ENCODE data around the gene SUMO2. TPM values are rescaled to one million over a fixed set of nuclear protein-coding genes. Genes with fewer than 3 reads are reported as not detected.
A peak's percentile ranks its signal among the peaks of the same experiment; 100 is the strongest.
"Not testable (repeated sequence)": the region's sequence is repeated elsewhere in the genome, so short reads cannot be mapped to it uniquely, and the experiment has no call there.

SUMO2 gene
- total RNA-seq, 4 donors from 2014 or later: 52.0 to 73.9 (median 70.8) TPM

DNA sequence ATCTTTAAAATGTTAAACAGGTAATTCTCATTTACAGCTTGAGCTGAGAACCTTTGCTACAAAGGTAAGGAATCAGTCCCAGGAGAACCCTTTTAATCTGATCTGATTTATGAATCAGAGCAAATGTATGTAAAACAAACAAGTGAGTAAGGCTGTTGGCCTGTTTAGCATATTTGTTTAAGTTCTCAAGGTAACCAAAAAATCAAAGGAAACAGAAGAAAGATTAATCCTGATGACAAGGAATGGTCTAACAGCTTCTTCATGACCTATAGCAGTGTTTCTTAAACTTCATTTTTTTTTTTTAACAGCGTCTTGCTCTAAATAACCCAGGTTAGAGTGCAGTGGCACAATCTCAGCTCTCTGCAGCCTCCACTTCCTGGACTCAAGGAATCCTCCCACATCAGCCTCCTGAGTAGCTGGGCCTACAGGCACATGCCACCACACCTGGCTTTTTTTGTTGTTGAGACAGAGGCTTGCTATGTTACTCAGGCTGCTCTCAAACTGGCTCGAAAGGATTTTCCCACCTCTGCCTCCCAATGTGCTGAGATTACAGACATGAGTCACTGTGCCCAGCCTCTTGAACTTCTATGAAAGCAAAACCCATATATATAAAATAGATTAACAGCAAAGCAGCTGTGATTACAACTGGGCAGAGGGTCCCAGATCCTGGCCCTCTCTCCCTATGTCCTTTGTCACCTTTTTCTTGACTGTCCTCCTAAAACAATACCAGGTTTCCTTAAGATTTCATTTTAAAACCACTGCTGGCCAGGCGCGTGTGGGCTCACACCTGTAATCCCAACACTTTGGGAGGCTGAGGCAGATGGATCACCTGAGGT, 23.3 kb downstream of the SUMO2 start:
- WGBS: 89% methylated on average over 4 of the region's 4 CpGs
- DNase-seq (ENCODE audit: low spot score in 2 of 2): peak; percentile 16 to 24
- Histone ChIP-seq H3K4me3 (no peak overlapping the region), H3K27me3 (no peaks in the 10 kb centered on the region), H3K36me3 (peaks cover 7% of the 10 kb centered on the region), H3K9me3 (no peaks in the 10 kb centered on the region), H3K4me1 (peaks cover 9% of the 10 kb centered on the region), H3K27ac (no peak overlapping the region)
- no peak for TF ChIP-seq POLR2A (IDR thresholded peaks at IDR 0.05)
- TF ChIP-seq, protein P1, sequence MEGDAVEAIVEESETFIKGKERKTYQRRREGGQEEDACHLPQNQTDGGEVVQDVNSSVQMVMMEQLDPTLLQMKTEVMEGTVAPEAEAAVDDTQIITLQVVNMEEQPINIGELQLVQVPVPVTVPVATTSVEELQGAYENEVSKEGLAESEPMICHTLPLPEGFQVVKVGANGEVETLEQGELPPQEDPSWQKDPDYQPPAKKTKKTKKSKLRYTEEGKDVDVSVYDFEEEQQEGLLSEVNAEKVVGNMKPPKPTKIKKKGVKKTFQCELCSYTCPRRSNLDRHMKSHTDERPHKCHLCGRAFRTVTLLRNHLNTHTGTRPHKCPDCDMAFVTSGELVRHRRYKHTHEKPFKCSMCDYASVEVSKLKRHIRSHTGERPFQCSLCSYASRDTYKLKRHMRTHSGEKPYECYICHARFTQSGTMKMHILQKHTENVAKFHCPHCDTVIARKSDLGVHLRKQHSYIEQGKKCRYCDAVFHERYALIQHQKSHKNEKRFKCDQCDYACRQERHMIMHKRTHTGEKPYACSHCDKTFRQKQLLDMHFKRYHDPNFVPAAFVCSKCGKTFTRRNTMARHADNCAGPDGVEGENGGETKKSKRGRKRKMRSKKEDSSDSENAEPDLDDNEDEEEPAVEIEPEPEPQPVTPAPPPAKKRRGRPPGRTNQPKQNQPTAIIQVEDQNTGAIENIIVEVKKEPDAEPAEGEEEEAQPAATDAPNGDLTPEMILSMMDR (IDR thresholded peaks at IDR 0.05): no peak
- no peak for TF ChIP-seq EP300 (IDR thresholded peaks at IDR 0.05)
- no peak for TF ChIP-seq POLR2AphosphoS5 (IDR thresholded peaks at IDR 0.05)

DNA sequence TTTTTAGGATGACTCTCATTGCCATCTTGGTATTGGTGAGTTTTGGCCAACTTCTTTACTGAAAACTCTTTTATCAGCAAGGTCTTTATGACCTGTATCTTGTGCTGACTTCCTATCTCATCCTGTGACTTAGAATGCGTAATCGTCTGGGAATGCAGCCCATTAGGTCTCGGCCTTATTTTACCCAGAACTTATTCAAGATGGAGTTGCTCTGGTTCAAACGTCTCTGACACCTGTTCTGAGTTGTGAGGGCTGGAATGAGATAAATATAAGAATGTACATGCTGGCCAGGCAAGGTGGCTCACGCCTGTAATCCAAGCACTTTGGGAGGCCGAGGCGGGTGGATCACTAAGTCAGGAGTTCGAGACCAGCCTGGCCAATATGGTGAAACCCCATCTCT, 24.3 kb downstream of the SUMO2 start:
- peaks cover 13% of the 10 kb centered on the region for H3K4me1 ChIP-seq
- not testable (repeated sequence) for H3K27ac ChIP-seq, H3K36me3 ChIP-seq, H3K27me3 ChIP-seq, H3K4me3 ChIP-seq, H3K9me3 ChIP-seq
- 93% methylated on average over 8 of the region's 8 CpGs for WGBS
- peak in 1 of 2 donors; percentile 7 for DNase-seq (ENCODE audit: low spot score in 2 of 2)

DNA sequence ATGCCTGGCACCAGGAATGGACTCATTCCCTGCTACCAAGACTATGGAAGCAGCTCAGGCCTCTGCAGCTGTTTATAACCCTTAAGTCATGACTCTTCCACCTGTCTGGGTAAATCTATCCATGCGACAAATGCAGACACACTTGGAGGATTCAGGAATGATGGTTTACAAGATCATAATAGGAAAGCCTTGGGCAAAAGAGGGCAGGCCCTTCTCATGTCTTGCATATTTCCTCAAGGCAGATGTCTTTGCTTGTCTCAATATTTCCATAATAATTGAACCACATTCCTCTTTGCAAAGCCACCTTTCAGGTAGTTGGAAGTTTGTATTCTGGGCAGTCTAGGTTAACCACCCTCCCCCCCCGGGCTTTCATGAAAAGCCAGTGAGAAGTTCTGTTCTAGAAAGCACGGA, 27.6 kb downstream of the SUMO2 start:
- Histone ChIP-seq H3K27ac (no peak overlapping the region), H3K36me3 (no peaks in the 10 kb centered on the region), H3K9me3 (no peaks in the 10 kb centered on the region), H3K4me3 (no peak overlapping the region), H3K4me1 (peaks cover 23% of the 10 kb centered on the region), H3K27me3 (no peaks in the 10 kb centered on the region)
- 58% methylated on average over 3 of the region's 3 CpGs for WGBS
- TF ChIP-seq, protein P1 (IDR thresholded peaks at IDR 0.05): no peak
- TF ChIP-seq POLR2AphosphoS5 (IDR thresholded peaks at IDR 0.05): no peak
- no peak for TF ChIP-seq POLR2A (IDR thresholded peaks at IDR 0.05)
- peak in 1 of 2 donors; percentile 46 for DNase-seq (ENCODE audit: low spot score in 2 of 2)

DNA sequence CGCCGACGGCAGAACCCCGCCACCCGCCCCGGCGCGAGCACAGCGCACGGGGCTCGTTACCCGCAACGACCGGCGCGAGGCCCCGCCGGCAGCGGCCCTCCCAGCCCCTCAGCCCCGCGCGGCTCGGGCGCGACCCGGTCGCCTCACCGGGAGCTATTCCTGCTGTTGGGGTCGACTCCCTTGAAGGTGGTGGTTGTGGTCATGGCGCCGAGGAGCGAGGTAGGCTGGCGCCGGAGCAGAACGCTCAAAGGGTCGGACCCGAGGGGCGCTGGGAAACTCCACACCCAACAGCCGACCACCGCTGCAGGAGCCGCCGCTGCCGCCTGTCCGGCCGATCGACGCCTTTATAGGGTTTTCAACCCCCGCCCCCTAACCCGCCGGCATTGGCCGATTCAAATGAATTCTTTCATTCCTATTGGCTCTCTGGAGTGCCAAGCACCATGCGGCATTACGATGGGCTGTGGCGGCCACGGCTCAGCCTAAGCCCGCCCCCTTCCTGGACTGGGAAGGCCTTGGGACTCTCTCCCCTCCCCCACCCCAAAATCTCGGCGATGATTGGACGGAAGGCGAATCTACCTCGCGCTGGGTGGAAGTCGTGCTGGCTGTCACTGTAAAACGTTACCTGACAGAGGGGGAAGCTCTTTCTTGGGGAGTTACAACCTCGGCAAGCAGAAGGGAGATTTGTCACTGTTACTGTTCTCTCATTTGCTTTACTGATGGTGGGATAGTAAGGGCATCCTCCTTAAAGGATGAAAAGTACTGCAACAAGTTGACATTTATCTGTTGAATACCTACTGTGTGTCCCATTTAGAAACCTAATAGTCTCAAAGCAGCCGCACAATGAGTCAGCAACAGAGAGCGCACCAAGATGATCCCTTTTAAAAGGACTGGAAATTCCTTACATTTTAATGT, 28.3 kb downstream of the SUMO2 start, which contains the start of gene JPT1:
Gene JPT1 (minus strand): TSS at position 318 of the 912 bp plus-strand sequence. CDS start 115 bp downstream, at position 203.
- Histone ChIP-seq H3K36me3 (no peaks in the 10 kb centered on the region), H3K9me3 (no peaks in the 10 kb centered on the region), H3K4me1 (peaks cover 23% of the 10 kb centered on the region), H3K4me3 (peak within 1 kb of the TSS; percentile 98), H3K27ac (peak within 1 kb of the TSS; percentile 71), H3K27me3 (no peaks in the 10 kb centered on the region)
- peak; percentile 98 to 99 for DNase-seq (ENCODE audit: low spot score in 2 of 2)
- 1% methylated on average over 46 of the region's 67 CpGs for WGBS
- TF ChIP-seq POLR2AphosphoS5 (IDR thresholded peaks at IDR 0.05) (peak; percentile 44 to 82 (median 62)), POLR2A (IDR thresholded peaks at IDR 0.05) (peak in 1 of 2 donors; percentile 98), EP300 (IDR thresholded peaks at IDR 0.05) (no peak)

DNA sequence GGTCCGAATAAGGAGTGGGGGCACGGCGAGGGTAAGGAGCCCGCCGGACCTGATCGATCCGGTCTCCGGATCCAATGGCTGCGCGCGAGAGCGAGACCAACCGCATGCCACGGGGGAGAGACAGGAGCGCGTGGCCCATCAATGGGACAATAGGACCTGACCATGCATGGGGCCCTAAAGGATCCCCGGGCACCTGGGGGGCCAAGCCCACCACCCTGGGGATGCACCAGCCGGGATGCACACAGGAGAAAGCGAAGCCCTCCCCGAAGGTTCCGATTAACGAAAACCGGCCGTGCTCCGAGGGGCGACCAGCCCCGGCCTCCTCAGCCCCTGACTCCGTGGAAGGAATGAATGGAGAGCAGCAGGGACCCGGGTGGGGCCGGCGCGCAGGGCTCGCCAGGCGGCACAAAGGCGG, 29.0 kb downstream of the SUMO2 start:
- H3K4me1 ChIP-seq: peaks cover 23% of the 10 kb centered on the region
- DNase-seq (ENCODE audit: low spot score in 2 of 2): peak in 1 of 2 donors; percentile 68
- TF ChIP-seq, protein P1 (IDR thresholded peaks at IDR 0.05): no peak
- TF ChIP-seq EP300 (IDR thresholded peaks at IDR 0.05) (no peak), POLR2AphosphoS5 (IDR thresholded peaks at IDR 0.05) (no peak), POLR2A (IDR thresholded peaks at IDR 0.05) (no peak)
- peak overlapping the region; percentile 71 for H3K27ac ChIP-seq
- no peaks in the 10 kb centered on the region for H3K36me3 ChIP-seq
- WGBS: under 1% methylated on average over 35 of the region's 35 CpGs
- H3K27me3 ChIP-seq: no peaks in the 10 kb centered on the region
- peak overlapping the region; percentile 98 for H3K4me3 ChIP-seq
- H3K9me3 ChIP-seq: no peaks in the 10 kb centered on the region

All from suprapubic skin (tissue), 4 donors.